H1 (cell line): ENCODE data around the gene KRTCAP2.

Experiments
- POLR2A ChIP-seq, 2 experiments: IDR thresholded peaks; 1 replicate in 1 of 2; 2 replicates in 1 of 2; pipeline ENCODE4 v1.6.1; 2011; ENCODE audit warnings: low read depth in 2 of 2, low read length in 2 of 2, mild to moderate bottlenecking in 2 of 2; ENCODE audit errors: control extremely low read depth in 1 of 2
- TF ChIP-seq, protein P1 (sequence below), 3 experiments: IDR thresholded peaks; 1 replicate in 2 of 3; 2 replicates in 1 of 3; pipeline versions ENCODE4 v1.5.1 to v1.6.1; 2011; ENCODE audit warnings: low read length in 3 of 3, mild to moderate bottlenecking in 3 of 3, inconsistent platforms in 2 of 3, low read depth in 1 of 3, moderate library complexity in 1 of 3; ENCODE audit not compliant: insufficient read depth in 1 of 3; ENCODE audit errors: control extremely low read depth in 1 of 3
- TF ChIP-seq, protein P2 (sequence below): IDR thresholded peaks from 2 replicates; pipeline ENCODE4 v1.6.1; 2011; ENCODE audit warnings: low read depth, mild to moderate bottlenecking, low read length; ENCODE audit not compliant: insufficient read depth

DNA sequence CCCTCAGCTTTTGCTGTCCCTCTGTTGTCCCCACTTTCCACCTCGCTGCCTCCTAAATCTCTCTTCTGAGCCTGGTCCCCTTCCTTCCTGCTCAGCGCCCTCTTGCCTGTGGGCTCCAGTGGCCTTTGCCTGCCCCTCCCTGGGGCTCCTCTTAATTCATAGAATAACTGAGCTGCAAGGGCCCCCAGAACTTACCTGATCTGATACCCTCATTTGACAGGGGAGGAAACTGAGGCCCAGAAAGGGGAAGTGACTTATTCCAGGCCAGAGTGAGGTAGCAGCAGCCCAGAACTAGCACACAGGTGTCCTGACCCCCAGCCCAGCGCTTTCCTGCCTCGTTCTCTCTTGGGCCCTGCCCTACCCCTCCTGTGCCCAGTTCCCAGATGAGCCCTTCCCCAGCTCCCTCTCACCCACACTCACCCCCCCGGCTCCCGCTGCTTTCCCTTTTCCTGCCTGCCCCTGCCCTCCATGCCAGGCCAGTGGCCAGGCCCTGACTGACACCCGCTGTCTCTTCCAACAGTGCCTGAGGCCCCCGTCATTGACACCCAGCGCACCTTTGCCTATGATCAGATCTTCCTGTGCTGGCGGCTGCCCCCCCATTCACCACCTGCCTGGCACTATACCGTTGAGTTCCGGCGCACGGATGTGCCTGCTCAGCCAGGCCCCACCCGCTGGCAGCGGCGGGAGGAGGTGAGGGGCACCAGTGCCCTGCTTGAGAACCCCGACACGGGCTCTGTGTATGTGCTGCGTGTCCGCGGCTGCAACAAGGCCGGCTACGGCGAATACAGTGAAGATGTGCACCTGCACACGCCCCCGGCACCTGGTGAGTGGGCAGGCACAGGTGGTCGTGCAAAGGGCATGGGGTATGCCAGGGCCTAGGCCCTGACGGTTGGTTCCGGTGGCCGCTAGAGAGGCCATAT lies 6.3 kb upstream of the KRTCAP2 start:
- no peak for TF ChIP-seq POLR2A (IDR thresholded peaks at IDR 0.05; ENCODE audit: control extremely low read depth in 1 of 2, low read depth in 2 of 2, low read length in 2 of 2)
- TF ChIP-seq, protein P1, sequence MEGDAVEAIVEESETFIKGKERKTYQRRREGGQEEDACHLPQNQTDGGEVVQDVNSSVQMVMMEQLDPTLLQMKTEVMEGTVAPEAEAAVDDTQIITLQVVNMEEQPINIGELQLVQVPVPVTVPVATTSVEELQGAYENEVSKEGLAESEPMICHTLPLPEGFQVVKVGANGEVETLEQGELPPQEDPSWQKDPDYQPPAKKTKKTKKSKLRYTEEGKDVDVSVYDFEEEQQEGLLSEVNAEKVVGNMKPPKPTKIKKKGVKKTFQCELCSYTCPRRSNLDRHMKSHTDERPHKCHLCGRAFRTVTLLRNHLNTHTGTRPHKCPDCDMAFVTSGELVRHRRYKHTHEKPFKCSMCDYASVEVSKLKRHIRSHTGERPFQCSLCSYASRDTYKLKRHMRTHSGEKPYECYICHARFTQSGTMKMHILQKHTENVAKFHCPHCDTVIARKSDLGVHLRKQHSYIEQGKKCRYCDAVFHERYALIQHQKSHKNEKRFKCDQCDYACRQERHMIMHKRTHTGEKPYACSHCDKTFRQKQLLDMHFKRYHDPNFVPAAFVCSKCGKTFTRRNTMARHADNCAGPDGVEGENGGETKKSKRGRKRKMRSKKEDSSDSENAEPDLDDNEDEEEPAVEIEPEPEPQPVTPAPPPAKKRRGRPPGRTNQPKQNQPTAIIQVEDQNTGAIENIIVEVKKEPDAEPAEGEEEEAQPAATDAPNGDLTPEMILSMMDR (IDR thresholded peaks at IDR 0.05; ENCODE audit: control extremely low read depth in 1 of 3, insufficient read depth in 1 of 3, low read depth in 1 of 3, low read length in 3 of 3): no peak
- TF ChIP-seq, protein P2, sequence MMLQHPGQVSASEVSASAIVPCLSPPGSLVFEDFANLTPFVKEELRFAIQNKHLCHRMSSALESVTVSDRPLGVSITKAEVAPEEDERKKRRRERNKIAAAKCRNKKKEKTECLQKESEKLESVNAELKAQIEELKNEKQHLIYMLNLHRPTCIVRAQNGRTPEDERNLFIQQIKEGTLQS: no peak
